M059J (cell line): ENCODE measurements around the gene PKD2. TPM values are rescaled to one million over a fixed set of nuclear protein-coding genes. Genes with fewer than 3 reads are reported as not detected.
"Not testable (repeated sequence)": the region's sequence is repeated elsewhere in the genome, so short reads cannot be mapped to it uniquely, and the experiment has no call there.

Experiments
- DNase-seq: peaks from one replicate; pipeline ENCODE4 v3.0.0-alpha.2; 2012; ENCODE audit warnings: low read depth
- total RNA-seq: library from RNA; depleted of rRNA; stranded (reverse); fragments of >200 nt; shearing (Covaris generic); gene quantifications from 2 replicates; pipeline ENCODE4 v1.2.3, GENCODE V29; 2014

Gene PKD2
- total RNA-seq, 1 experiment from 2014 or later, result 26.4 TPM

- no peak for DNase-seq
These were observed 20.9 kb upstream of the PKD2 start for GRCh38 chr4:87986508-87986907.

GRCh38 chr4:87989765-87990164, 17.7 kb upstream of the PKD2 start:
- no peak for DNase-seq

GRCh38 chr4:87995435-87995834, 12.0 kb upstream of the PKD2 start:
- no peak for DNase-seq

GRCh38 chr4:87999191-87999691, 8.2 kb upstream of the PKD2 start:
- DNase-seq, result not testable (repeated sequence)

GRCh38 chr4:88001871-88002270, 5.6 kb upstream of the PKD2 start:
- DNase-seq, result no peak

- peak; percentile 87 for DNase-seq
These were observed 4.6 kb upstream of the PKD2 start for GRCh38 chr4:88002786-88003185.

GRCh38 chr4:88003261-88003660, 4.2 kb upstream of the PKD2 start:
- peak; percentile 71 for DNase-seq

- DNase-seq, result peak; percentile 8
These were observed 2.4 kb upstream of the PKD2 start for GRCh38 chr4:88005076-88005475.

- no peak for DNase-seq
These were observed 1.5 kb upstream of the PKD2 start for GRCh38 chr4:88005946-88006345.

GRCh38 chr4:88006956-88007303, 505 bp upstream of the PKD2 start:
- DNase-seq, result no peak

- peak; percentile 60 for DNase-seq
These were observed 797 bp downstream of the PKD2 start for GRCh38 chr4:88008122-88008742.

- peak; percentile 46 for DNase-seq
These were observed 1.3 kb downstream of the PKD2 start for GRCh38 chr4:88008743-88009171.

GRCh38 chr4:88009871-88010270, 2.4 kb downstream of the PKD2 start:
- DNase-seq, result no peak

- DNase-seq, result peak; percentile 36
These were observed 3.5 kb downstream of the PKD2 start for GRCh38 chr4:88010966-88011365.

- no peak for DNase-seq
These were observed 5.2 kb downstream of the PKD2 start for GRCh38 chr4:88012647-88013046.

- no peak for DNase-seq
These were observed 7.0 kb downstream of the PKD2 start for GRCh38 chr4:88014386-88014905.

GRCh38 chr4:88015659-88016295, 8.3 kb downstream of the PKD2 start:
- no peak for DNase-seq

- peak; percentile 91 for DNase-seq
These were observed 10.3 kb downstream of the PKD2 start for GRCh38 chr4:88017516-88018297.

- peak; percentile 40 for DNase-seq
These were observed 11.0 kb downstream of the PKD2 start for GRCh38 chr4:88018466-88018865.

- no peak for DNase-seq
These were observed 14.4 kb downstream of the PKD2 start for GRCh38 chr4:88021824-88022223.

GRCh38 chr4:88022289-88022688, 14.9 kb downstream of the PKD2 start:
- no peak for DNase-seq

GRCh38 chr4:88025868-88026661, 18.6 kb downstream of the PKD2 start:
- DNase-seq, result not testable (repeated sequence)
